Natural killer cell (primary cell): Measurements from ENCODE around the gene KIRREL3. TPM values are rescaled to one million over a fixed set of nuclear protein-coding genes. Genes with fewer than 3 reads are reported as not detected.

Experiments
- ATAC-seq, 3 donors: fragments of 150-1000 bp in 2 of 3; fragments of 200-7000 bp in 1 of 3; cut with Tn5 transposase; 1 replicate in 1 of 3; 2 replicates in 2 of 3; pipeline ENCODE4 v1.10.0; 2021; ENCODE audit warnings: mild to moderate bottlenecking in 2 of 3, moderate library complexity in 2 of 3
- DNase-seq, 2 donors: peaks; one replicate each; pipeline versions ENCODE4 v3.0.0 to v3.0.0-alpha.2; 2013 to 2021; ENCODE audit warnings: mixed read lengths in 1 of 2
- H3K27ac ChIP-seq: one replicate; pipeline ENCODE4 v1.5.1; 2013; ENCODE audit warnings: mild to moderate bottlenecking, low read length
- H3K27me3 ChIP-seq: one replicate; pipeline ENCODE4 v1.6.1; 2013; ENCODE audit warnings: low read length; ENCODE audit not compliant: control insufficient read depth, insufficient read depth
- H3K36me3 ChIP-seq: one replicate; pipeline ENCODE4 v1.6.1; 2013; ENCODE audit warnings: low read length; ENCODE audit not compliant: control insufficient read depth, insufficient read depth
- H3K4me1 ChIP-seq: one replicate; pipeline ENCODE4 v1.6.1; 2013; ENCODE audit warnings: low read length; ENCODE audit not compliant: control insufficient read depth, insufficient read depth
- H3K4me3 ChIP-seq: one replicate; pipeline ENCODE4 v1.5.1; 2013; ENCODE audit warnings: low read length
- H3K9me3 ChIP-seq: one replicate; pipeline ENCODE4 v1.6.1; 2013; ENCODE audit warnings: low read length; ENCODE audit not compliant: control insufficient read depth, insufficient read depth
- H3K27ac Mint-ChIP-seq, 2 donors: one replicate each; pipeline ENCODE4 v1.8.0; 2022; ENCODE audit warnings: mild to moderate bottlenecking in 2 of 2, mixed read lengths in 2 of 2, moderate library complexity in 1 of 2
- H3K27me3 Mint-ChIP-seq, 2 donors: one replicate each; pipeline ENCODE4 v1.8.0; 2022; ENCODE audit warnings: low read depth in 2 of 2, mixed read lengths in 2 of 2
- H3K36me3 Mint-ChIP-seq: one replicate; pipeline ENCODE4 v1.8.0; 2022; ENCODE audit warnings: mixed read lengths
- H3K4me1 Mint-ChIP-seq, 2 donors: one replicate each; pipeline ENCODE4 v1.8.0; 2022; ENCODE audit warnings: mixed read lengths in 2 of 2
- H3K4me3 Mint-ChIP-seq: one replicate; pipeline ENCODE4 v1.8.0; 2022; ENCODE audit warnings: mild to moderate bottlenecking, moderate library complexity, mixed read lengths
- H3K9me3 Mint-ChIP-seq, 2 donors: one replicate each; pipeline ENCODE4 v1.8.0; 2022; ENCODE audit warnings: mixed read lengths in 2 of 2
- WGBS: methylation state at CpG from one replicate; pipeline ENCODE4 v1.1.7; 2013; ENCODE audit warnings: missing lambda C conversion rate; ENCODE audit not compliant: insufficient coverage; 5-methylcytosine and 5-hydroxymethylcytosine counted together
- intact Hi-C: fragments of 100-400 bp; cut with micrococcal nuclease; formaldehyde crosslinking; loops from one replicate; pipeline ENCODE4 v1.14.2; 2022
- total RNA-seq, 4 donors: library from RNA; stranded (reverse); fragments of 120-200 nt in 1 of 4; gene quantifications; one replicate each; pipeline versions ENCODE4 v1.2.3 to v1.2.4, GENCODE V29; 2013 to 2022
- TF ChIP-seq, protein P1 (sequence below): fragments of 200-600 bp; IDR thresholded peaks from one replicate; pipeline ENCODE4 v1.8.0; 2022; ENCODE audit warnings: antibody characterized with exemption

KIRREL3 gene
- total RNA-seq, 3 donors from 2014 or later (not counting 1 experiment from before 2014, with no cell fraction given) = not detected

DNA sequence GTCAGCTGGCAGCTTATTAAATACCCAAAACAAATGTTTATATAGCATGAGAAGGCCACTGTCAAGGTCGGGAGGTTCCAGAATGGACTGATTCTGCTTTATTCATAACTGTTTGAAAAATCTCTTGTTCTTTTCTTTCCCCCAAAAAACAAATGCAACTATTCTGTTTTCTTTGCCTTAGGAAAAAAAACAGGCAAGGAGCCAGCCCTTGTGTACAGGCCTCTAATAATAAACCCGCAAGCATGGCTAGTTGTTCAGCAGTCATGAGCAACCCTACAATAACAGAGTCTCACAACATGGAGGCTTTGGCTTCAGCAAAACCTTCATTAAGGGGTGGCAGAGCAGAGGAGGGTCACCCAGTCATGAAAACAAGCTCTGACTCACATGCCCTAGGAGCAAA, 191.7 kb downstream of the KIRREL3 start:
- TF ChIP-seq, protein P1, sequence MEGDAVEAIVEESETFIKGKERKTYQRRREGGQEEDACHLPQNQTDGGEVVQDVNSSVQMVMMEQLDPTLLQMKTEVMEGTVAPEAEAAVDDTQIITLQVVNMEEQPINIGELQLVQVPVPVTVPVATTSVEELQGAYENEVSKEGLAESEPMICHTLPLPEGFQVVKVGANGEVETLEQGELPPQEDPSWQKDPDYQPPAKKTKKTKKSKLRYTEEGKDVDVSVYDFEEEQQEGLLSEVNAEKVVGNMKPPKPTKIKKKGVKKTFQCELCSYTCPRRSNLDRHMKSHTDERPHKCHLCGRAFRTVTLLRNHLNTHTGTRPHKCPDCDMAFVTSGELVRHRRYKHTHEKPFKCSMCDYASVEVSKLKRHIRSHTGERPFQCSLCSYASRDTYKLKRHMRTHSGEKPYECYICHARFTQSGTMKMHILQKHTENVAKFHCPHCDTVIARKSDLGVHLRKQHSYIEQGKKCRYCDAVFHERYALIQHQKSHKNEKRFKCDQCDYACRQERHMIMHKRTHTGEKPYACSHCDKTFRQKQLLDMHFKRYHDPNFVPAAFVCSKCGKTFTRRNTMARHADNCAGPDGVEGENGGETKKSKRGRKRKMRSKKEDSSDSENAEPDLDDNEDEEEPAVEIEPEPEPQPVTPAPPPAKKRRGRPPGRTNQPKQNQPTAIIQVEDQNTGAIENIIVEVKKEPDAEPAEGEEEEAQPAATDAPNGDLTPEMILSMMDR = no peak
- Histone ChIP-seq H3K9me3 (no peaks in the 10 kb centered on the region), H3K36me3 (no peaks in the 10 kb centered on the region), H3K27ac (no peak overlapping the region), H3K4me1 (no peaks in the 10 kb centered on the region), H3K27me3 (no peaks in the 10 kb centered on the region), H3K4me3 (no peak overlapping the region)
- H3K4me3 Mint-ChIP-seq = no peak overlapping the region
- WGBS = 92% methylated on average over 2 of the region's 2 CpGs
- intact Hi-C loops = no loop called here
- DNase-seq = no peak
- H3K4me1 Mint-ChIP-seq = no peaks in the 10 kb centered on the region
- ATAC-seq = no peak
- no peaks in the 10 kb centered on the region for H3K36me3 Mint-ChIP-seq
- no peaks in the 10 kb centered on the region for H3K9me3 Mint-ChIP-seq
- no peak overlapping the region for H3K27ac Mint-ChIP-seq
- peaks cover 9 to 32% of the 10 kb centered on the region in 2 donors for H3K27me3 Mint-ChIP-seq

DNA sequence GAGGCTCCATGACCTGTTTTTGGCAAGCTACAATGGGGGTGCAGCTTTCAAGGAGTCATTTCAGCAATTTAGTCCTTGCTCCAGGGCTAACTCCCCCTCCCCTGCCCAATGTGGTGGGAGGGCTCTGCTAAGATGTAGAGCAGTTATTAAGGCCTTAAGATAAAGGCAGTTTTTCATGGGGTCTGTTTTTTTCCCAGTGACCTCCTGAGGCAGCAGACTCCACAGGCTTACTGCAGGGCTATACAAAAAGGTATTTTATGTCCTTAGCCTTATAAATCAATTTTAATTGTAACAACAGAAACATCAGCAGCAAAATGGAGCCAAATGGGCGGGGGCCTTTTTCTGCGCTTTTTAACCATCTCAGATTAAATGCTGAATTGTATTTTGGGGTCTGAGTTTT, 192.3 kb downstream of the KIRREL3 start:
- no peak overlapping the region for H3K27ac ChIP-seq
- no CpG with 5 or more reads among the region's 2 CpGs for WGBS
- TF ChIP-seq, protein P1 = no peak
- H3K4me3 ChIP-seq = no peak overlapping the region
- Mint-ChIP-seq H3K27ac (no peak overlapping the region), H3K27me3 (peaks cover 9 to 29% of the 10 kb centered on the region in 2 donors), H3K4me3 (no peak overlapping the region), H3K4me1 (no peaks in the 10 kb centered on the region), H3K9me3 (no peaks in the 10 kb centered on the region), H3K36me3 (no peaks in the 10 kb centered on the region)
- ATAC-seq (no peak), DNase-seq (no peak)
- no peaks in the 10 kb centered on the region for H3K36me3 ChIP-seq
- intact Hi-C loops = no loop called here
- no peaks in the 10 kb centered on the region for H3K4me1 ChIP-seq
- H3K9me3 ChIP-seq = no peaks in the 10 kb centered on the region
- no peaks in the 10 kb centered on the region for H3K27me3 ChIP-seq

DNA sequence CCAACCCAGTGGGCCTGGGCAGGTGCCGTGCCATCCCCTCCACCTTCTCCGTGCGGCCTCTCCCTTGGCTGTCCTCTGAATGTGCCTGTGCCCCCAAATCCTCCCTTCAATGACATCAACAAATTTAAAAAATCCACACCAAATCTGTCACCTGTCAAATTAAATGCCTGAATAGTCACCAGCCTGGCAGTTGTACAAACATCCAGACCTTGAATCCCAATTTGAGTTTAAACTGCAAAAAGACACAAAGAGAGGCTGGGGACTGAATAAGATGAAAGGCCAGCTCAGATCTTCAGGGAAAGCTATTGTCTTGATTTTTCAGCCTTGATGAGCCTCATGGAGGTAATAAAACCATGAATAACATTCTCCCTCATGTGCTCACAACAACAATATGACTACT, 194.7 kb downstream of the KIRREL3 start:
- intact Hi-C loops = no loop called here
- no peak for ATAC-seq
- TF ChIP-seq, protein P1 = no peak

DNA sequence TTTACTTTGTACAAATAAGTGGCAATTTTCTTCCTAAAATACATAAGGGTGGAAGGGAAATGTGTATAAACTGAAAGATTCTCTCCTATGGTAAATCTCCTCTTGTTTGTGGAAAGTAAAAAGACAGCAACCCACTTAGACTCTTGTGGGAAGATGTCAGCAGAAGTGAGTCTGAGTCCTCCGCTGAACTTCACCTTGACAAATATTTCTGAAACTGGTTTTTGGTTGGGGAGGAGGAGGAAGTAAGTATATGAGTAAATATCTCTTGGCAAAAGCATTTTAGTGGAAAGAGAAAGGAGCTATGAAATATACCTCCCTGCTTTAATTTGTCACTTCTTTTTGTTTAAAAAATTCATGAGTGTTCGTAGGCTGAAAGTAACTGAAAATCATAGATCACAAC, 196.2 kb downstream of the KIRREL3 start:
- no peak for ATAC-seq

More for the DNA sequence above, 194.7 kb downstream of the KIRREL3 start:
- no peaks in the 10 kb centered on the region for H3K9me3 ChIP-seq
- H3K4me1 ChIP-seq = no peaks in the 10 kb centered on the region
- Mint-ChIP-seq H3K4me1 (no peaks in the 10 kb centered on the region), H3K27ac (no peak overlapping the region), H3K36me3 (no peaks in the 10 kb centered on the region), H3K4me3 (no peak overlapping the region), H3K9me3 (no peaks in the 10 kb centered on the region), H3K27me3 (peaks cover 20 to 38% of the 10 kb centered on the region in 2 donors)
- WGBS = 97% methylated on average over 3 of the region's 3 CpGs
- no peaks in the 10 kb centered on the region for H3K36me3 ChIP-seq
- H3K27ac ChIP-seq = no peak overlapping the region
- no peaks in the 10 kb centered on the region for H3K27me3 ChIP-seq
- DNase-seq = no peak
- no peak overlapping the region for H3K4me3 ChIP-seq

More for the DNA sequence above, 196.2 kb downstream of the KIRREL3 start:
- TF ChIP-seq, protein P1 = no peak
- no peak overlapping the region for H3K27ac Mint-ChIP-seq
- no peaks in the 10 kb centered on the region for H3K4me1 Mint-ChIP-seq
- no peaks in the 10 kb centered on the region for H3K9me3 ChIP-seq
- no peak overlapping the region for H3K4me3 ChIP-seq
- intact Hi-C loops = no loop called here
- H3K9me3 Mint-ChIP-seq = no peaks in the 10 kb centered on the region
- no peak overlapping the region for H3K4me3 Mint-ChIP-seq
- no peaks in the 10 kb centered on the region for H3K36me3 ChIP-seq
- H3K27me3 Mint-ChIP-seq = peaks cover 18 to 38% of the 10 kb centered on the region in 2 donors
- no peaks in the 10 kb centered on the region for H3K4me1 ChIP-seq
- no peak for DNase-seq
- no peak overlapping the region for H3K27ac ChIP-seq
- H3K27me3 ChIP-seq = no peaks in the 10 kb centered on the region
- 81% methylated on average over 2 of the region's 2 CpGs for WGBS
- no peaks in the 10 kb centered on the region for H3K36me3 Mint-ChIP-seq
